GM18907 (cell line): ENCODE data around the gene TNFAIP6.
A peak's percentile ranks its signal among the peaks of the same experiment; 100 is the strongest.
"Not testable (repeated sequence)": the region's sequence is repeated elsewhere in the genome, so short reads cannot be mapped to it uniquely, and the experiment has no call there.

Experiments used
- ATAC-seq: cut with Tn5 transposase; IDR thresholded peaks from one replicate; pipeline ENCODE4 v1.9.1; 2021; ENCODE audit warnings: mild to moderate bottlenecking, moderate library complexity; ENCODE audit not compliant: unreplicated experiment

The TNFAIP6 gene

DNA sequence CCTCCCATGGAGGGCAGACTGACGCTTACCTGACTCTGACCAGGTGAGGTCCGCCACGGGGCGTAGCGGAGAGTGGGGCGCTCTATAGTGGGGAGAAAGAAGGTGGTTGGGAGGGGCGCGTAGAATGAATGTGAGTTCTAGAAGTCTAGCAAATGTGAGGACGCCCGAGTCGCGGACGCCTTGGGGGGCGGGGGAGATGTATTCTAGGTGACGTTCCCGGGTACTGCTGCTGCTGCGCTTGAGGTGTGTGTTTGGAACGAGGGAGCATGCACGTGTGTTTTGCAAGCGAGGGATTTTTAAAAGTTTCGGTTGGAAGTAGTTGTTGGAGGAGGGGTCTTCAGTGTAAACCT, 53.1 kb downstream of the TNFAIP6 start:
- peak; percentile 51 for ATAC-seq

DNA sequence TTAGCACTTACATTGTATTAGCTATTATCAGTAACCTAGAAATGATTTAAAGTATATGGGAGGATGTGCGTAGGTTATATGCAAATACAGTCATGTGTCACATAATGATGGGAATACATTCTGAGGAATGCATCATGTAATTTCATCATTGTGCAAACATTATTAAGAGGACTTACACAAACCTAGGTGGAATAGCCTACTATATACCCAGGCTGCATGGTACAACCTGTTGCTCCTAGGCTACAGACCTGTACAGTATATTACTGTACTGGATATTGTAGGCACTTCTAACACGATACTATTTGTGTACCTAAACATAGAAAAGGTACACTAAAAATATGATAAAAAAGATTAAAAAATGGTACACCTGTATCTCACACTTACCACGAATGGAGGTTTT, 60.3 kb downstream of the TNFAIP6 start:
- ATAC-seq: no peak

DNA sequence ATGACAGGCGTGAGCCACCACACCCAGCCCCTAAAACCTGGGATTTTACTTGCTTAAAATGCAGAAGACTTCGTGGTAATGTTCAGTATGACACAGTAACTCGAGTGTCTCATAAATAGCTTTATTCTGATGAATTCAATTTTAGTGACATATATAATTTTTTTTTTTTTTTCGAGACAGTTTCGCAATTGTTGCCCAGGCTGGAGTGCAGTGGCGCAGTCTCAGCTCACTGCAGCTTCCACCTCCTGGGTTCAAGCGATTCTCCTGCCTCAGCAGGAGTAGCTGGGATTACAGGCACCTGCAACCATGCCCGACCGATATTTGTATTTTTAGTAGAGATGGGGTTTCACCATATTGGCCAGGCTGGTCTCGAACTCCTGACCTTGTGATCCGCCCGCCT, 64.3 kb downstream of the TNFAIP6 start:
- not testable (repeated sequence) for ATAC-seq

DNA sequence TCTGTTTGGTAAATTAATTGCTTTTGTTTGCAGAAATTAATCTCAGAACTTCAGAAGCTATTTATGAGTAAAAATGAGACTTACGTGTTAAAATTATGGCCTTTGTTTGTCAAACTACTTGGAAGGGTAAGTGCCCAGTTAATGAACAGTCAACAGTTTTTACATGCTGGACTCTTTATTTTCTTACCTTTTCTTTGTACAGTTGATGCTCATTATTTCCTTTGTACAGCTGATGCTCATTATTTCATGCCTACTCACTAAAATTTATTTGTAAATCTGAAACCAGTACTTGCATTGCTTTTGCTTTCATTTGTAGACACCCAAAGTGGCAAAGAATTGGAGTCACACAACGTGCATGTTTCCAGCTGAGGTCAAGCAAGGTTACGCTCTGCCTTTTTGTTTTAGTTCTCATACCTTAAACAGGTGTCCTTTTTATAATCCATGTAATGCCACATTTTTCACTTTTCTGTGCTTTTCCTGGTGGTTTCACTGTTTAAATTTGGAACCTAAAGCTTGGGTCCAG, 65.6 kb downstream of the TNFAIP6 start:
- ATAC-seq: peak; percentile 69

DNA sequence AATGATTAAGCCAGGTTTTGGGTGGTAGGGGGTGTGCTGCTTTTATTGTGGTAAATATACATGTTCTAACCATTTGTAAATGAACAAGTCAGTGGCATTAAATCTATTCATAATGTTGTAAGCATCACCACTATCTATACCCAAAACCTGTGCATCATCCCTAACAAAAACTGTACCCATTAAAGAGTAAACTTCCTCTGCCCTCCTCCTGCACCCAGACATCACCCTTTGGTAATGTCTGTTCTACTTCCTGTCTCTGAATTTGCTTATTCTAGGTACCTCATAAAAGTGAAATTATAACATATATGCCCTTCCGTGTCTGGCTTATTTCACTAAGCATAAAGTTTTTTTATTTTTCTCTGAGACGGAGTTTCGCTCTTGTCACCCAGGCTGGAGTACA, 66.4 kb downstream of the TNFAIP6 start:
- ATAC-seq: no peak
